ENCODE results near the gene ITPR1.

Gene ITPR1

DNA sequence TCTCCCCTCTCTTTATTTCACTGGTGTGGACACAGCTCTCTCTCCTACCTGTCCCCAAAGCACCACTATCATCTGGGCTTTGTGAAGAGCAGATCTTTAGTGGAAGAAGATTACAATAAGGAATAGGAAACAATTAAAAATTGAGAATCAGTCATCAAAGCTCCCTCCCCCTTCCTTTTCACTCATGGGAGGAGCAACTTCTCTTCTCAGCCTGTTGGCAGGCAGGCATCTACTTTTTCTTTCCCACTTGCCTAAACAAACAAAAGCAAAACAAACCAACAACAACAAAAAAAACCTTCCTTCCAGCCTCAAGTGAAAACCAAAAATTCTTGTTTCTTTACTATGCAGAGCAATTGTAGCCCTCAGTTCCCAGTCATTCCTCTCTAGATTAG is 360.6 kb downstream of the ITPR1 start:
- DNase-seq (ENCODE audit: low read depth in 1 of 2, low spot score in 1 of 2) = no peak
- Histone ChIP-seq H3K4me3 (replicated peaks; ENCODE audit: insufficient read depth, low read length) (no peak overlapping the region), H3K27me3 (ENCODE audit: insufficient read depth, poor library complexity, severe bottlenecking) (no peaks in the 10 kb centered on the region), H3K27ac (replicated peaks) (no peak overlapping the region)
- TF ChIP-seq, protein P1, sequence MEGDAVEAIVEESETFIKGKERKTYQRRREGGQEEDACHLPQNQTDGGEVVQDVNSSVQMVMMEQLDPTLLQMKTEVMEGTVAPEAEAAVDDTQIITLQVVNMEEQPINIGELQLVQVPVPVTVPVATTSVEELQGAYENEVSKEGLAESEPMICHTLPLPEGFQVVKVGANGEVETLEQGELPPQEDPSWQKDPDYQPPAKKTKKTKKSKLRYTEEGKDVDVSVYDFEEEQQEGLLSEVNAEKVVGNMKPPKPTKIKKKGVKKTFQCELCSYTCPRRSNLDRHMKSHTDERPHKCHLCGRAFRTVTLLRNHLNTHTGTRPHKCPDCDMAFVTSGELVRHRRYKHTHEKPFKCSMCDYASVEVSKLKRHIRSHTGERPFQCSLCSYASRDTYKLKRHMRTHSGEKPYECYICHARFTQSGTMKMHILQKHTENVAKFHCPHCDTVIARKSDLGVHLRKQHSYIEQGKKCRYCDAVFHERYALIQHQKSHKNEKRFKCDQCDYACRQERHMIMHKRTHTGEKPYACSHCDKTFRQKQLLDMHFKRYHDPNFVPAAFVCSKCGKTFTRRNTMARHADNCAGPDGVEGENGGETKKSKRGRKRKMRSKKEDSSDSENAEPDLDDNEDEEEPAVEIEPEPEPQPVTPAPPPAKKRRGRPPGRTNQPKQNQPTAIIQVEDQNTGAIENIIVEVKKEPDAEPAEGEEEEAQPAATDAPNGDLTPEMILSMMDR (IDR thresholded peaks at IDR 0.05; ENCODE audit: insufficient read depth, low read length) = no peak
- no peak for TF ChIP-seq SPI1 (IDR thresholded peaks at IDR 0.05; ENCODE audit: borderline replicate concordance, low read depth)
- TF ChIP-seq, protein P2, sequence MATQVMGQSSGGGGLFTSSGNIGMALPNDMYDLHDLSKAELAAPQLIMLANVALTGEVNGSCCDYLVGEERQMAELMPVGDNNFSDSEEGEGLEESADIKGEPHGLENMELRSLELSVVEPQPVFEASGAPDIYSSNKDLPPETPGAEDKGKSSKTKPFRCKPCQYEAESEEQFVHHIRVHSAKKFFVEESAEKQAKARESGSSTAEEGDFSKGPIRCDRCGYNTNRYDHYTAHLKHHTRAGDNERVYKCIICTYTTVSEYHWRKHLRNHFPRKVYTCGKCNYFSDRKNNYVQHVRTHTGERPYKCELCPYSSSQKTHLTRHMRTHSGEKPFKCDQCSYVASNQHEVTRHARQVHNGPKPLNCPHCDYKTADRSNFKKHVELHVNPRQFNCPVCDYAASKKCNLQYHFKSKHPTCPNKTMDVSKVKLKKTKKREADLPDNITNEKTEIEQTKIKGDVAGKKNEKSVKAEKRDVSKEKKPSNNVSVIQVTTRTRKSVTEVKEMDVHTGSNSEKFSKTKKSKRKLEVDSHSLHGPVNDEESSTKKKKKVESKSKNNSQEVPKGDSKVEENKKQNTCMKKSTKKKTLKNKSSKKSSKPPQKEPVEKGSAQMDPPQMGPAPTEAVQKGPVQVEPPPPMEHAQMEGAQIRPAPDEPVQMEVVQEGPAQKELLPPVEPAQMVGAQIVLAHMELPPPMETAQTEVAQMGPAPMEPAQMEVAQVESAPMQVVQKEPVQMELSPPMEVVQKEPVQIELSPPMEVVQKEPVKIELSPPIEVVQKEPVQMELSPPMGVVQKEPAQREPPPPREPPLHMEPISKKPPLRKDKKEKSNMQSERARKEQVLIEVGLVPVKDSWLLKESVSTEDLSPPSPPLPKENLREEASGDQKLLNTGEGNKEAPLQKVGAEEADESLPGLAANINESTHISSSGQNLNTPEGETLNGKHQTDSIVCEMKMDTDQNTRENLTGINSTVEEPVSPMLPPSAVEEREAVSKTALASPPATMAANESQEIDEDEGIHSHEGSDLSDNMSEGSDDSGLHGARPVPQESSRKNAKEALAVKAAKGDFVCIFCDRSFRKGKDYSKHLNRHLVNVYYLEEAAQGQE (IDR thresholded peaks at IDR 0.05; ENCODE audit: insufficient replicate concordance, low read depth) = no peak
- TF ChIP-seq POLR2AphosphoS5 (IDR thresholded peaks at IDR 0.05; ENCODE audit: low read depth) = no peak
- TF ChIP-seq GABPA (IDR thresholded peaks at IDR 0.05; ENCODE audit: low read depth) = no peak

DNA sequence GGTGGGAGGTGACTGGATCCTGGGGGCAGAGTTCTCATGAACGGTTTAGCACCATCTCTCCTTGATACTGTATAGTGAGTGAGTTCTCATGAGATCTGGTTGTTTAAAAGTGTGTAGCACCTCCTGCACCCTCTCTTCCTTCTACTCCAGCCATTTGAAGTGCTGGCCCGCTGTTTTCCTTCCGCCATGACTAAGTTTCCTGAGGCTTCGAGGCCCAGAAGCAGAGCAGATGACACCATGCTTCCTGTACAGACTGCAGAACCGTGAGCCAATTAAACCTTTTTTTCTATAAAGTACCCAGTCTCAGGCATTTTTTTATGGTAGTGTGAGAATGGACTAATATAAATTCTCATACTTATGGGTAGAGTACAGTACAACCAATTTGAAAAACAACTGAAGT is 362.5 kb downstream of the ITPR1 start:
- TF ChIP-seq, protein P2 (IDR thresholded peaks at IDR 0.05; ENCODE audit: insufficient replicate concordance, low read depth) = no peak
- TF ChIP-seq GABPA (IDR thresholded peaks at IDR 0.05; ENCODE audit: low read depth) (no peak), POLR2AphosphoS5 (IDR thresholded peaks at IDR 0.05; ENCODE audit: low read depth) (no peak), SPI1 (IDR thresholded peaks at IDR 0.05; ENCODE audit: borderline replicate concordance, low read depth) (no peak)
- TF ChIP-seq, protein P1 (IDR thresholded peaks at IDR 0.05; ENCODE audit: insufficient read depth, low read length) = no peak
- Histone ChIP-seq H3K27me3 (ENCODE audit: insufficient read depth, poor library complexity, severe bottlenecking) (no peaks in the 10 kb centered on the region), H3K4me3 (replicated peaks; ENCODE audit: insufficient read depth, low read length) (no peak overlapping the region), H3K27ac (replicated peaks) (no peak overlapping the region)
- no peak for DNase-seq (ENCODE audit: low read depth in 1 of 2, low spot score in 1 of 2)

DNA sequence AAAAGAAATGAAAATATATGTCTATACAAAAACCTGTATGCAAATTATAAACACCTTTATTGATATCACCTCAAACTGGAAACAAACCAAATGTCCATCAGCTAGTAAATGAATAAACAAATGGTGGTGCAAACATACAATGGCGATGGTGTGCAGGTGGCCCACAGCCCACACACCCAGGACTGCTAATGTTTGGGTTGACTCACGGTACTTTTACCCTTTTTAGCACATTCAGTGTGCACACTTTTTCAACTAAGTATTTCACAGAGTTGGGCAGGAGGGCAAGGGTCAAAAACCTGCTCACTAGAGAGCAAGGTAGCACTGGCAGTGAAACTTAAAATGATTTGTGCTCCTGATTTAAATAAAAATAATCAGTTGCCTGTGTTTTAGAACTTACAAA is 363.0 kb downstream of the ITPR1 start:
- Histone ChIP-seq H3K27ac (replicated peaks) (no peak overlapping the region), H3K4me3 (replicated peaks; ENCODE audit: insufficient read depth, low read length) (no peak overlapping the region), H3K27me3 (ENCODE audit: insufficient read depth, poor library complexity, severe bottlenecking) (no peaks in the 10 kb centered on the region)
- DNase-seq (ENCODE audit: low read depth in 1 of 2, low spot score in 1 of 2) = no peak
- TF ChIP-seq, protein P2 (IDR thresholded peaks at IDR 0.05; ENCODE audit: insufficient replicate concordance, low read depth) = no peak
- TF ChIP-seq SPI1 (IDR thresholded peaks at IDR 0.05; ENCODE audit: borderline replicate concordance, low read depth) = no peak
- TF ChIP-seq POLR2AphosphoS5 (IDR thresholded peaks at IDR 0.05; ENCODE audit: low read depth) = no peak
- TF ChIP-seq, protein P1 (IDR thresholded peaks at IDR 0.05; ENCODE audit: insufficient read depth, low read length) = no peak
- TF ChIP-seq GABPA (IDR thresholded peaks at IDR 0.05; ENCODE audit: low read depth) = no peak

All from HL-60 (cell line).